NCI-H146 treated with DMSO at 0.1 percent for 48 hours (cell line): ENCODE data around the gene POMGNT2.

ENCODE experiments used
- DNase-seq: peaks from one replicate; lab custom pipeline; 2025; ENCODE audit not compliant: unreplicated experiment; lab: John Stamatoyannopoulos, UW

The POMGNT2 gene

DNA sequence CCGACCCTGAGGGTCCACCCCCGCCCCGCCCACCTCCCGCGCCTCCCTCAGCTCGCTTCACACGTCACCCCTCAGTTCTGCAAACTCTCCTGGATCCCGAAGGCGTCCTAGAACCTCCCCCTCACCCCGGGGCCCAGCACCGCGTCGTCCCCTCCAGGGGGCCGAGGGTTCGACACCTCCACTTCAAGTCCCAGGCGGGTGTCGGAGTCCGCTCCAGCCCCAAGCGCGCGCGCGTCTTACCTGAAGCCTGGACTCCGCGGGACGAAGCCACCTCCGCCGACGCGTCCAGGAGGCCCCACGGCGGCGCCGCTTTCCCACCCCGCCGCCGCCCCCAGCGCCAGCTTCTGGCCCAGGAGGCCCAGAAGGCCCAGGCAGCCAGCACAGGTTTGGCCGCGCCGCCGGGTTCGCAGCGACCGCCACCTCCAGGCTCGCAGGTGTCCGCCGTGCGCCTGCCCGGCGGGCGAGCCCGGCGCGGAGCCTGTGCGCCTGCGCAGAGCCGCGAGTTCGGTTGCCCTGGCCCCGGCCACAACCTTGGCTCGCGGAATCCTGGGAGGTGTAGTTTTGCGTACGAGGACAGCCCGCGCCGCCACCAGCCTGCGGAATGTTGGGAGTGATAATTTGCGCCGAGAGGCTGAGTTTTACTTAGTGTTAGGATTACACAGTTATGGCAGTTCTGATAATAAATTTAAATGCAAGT, at the start of gene POMGNT2:
Gene POMGNT2, minus strand, starts transcription at position 484 of the 697 bp plus-strand sequence. CDS start 24,648 bp downstream, outside the sequence.
- DNase-seq, result peak; percentile 48

DNA sequence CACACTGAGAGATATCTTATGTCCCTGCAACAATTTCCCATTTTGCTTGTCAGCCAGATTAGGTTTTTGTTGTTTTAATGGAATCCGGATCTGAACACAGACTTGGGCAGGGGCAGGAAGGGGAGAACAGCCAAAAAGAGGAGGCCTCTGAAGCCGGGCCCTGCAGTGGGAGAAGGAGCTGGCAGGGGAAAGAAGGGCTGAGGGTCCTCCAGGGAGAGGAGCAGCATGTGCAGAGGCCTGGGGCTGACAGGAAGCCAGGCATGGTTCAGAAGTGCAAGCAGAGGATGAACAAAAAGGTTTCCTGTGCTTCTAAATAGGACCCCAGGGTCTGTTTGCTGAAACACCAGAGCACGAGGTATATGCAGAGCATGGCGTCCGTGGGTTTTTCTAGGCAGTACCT, 49.1 kb upstream of the POMGNT2 start:
- no peak for DNase-seq

- no peak for DNase-seq
Observed at GRCh38 chr3:43153216-43154083, 47.6 kb upstream of the POMGNT2 start.

DNA sequence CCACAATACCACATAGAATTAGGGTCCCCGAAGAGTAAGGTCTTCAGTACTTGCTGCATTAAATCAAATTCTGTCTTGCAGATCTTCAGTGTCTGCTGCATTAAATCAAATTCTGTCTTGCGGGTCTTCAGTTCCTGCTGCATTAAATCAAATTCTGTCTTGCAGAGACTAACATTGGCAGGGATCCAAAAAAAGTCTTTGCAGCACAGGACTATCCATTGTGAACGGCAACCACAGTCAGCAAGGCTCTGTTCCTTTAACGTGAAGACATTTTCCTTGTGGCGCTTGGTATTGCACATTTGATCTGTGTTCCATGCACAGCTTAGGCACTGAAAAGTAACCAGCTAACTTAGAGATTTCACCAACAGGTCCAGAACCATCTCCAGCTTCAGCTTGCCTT, 46.8 kb upstream of the POMGNT2 start:
- no peak for DNase-seq

DNA sequence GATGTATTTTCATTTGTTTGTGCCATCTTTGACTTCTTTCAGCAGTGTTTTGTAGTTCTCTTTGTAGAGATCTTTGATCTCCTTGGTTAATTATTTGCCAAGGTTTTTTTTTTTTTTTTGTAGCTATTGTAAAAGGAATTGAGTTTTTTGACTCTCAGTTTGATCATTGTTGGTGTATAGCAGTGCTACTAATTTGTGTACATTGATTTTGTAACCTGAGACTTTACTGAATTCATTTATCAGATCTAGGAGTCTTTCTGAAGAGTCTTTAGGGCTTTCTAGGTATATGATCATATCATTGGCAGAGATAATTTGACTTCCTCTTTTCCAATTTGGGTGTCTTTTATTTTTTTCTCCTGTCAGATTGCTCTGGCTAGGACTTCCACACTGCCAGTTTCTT, 42.2 kb upstream of the POMGNT2 start:
- no peak for DNase-seq

DNA sequence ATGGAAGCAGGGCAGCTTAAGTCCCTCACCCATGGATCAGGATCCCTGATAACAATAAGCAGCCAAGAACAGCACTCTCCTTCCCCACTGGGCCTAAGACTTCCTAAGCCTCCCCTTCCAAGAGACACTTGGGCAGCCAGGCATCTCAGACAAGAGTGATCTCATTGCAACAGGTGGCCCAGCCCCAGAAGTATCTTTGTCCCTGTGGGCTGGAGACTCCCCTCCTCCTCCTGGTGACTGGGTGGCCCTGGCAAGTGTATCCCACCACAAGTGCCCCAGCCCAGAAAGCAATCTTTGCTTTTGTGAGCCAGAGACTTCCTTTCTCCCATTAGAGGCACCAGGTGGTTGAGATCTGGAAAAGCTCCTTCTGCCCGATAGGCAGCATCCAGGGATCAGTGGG, 40.7 kb upstream of the POMGNT2 start:
- no peak for DNase-seq

GRCh38 chr3:43144761-43145490, 39.0 kb upstream of the POMGNT2 start:
- DNase-seq, result no peak

GRCh38 chr3:43142472-43142871, 36.6 kb upstream of the POMGNT2 start:
- DNase-seq, result no peak

GRCh38 chr3:43138488-43139231, 32.8 kb upstream of the POMGNT2 start:
- no peak for DNase-seq

- no peak for DNase-seq
Observed at GRCh38 chr3:43132870-43133636, 27.2 kb upstream of the POMGNT2 start.

DNA sequence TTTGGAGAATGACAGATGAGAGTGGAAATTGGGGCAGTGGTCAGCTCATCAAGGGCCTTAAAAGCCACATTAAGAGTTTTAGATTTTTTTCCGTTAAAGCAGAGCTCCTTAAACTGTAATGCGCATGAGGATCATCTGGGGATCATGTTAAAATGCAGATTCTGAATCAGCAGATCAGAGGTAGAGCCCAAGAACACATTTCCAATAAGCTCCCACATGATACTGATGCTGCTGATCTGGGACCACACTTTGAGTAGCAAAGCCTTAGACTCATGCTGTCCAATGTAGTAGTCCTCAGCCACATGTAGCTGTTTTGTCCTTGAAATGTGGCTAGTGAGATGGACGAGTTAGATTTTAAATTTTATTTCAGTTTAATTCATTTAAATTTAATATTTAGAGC, 26.3 kb upstream of the POMGNT2 start:
- DNase-seq, result no peak

GRCh38 chr3:43128464-43128863, 22.6 kb upstream of the POMGNT2 start:
- DNase-seq, result no peak

DNA sequence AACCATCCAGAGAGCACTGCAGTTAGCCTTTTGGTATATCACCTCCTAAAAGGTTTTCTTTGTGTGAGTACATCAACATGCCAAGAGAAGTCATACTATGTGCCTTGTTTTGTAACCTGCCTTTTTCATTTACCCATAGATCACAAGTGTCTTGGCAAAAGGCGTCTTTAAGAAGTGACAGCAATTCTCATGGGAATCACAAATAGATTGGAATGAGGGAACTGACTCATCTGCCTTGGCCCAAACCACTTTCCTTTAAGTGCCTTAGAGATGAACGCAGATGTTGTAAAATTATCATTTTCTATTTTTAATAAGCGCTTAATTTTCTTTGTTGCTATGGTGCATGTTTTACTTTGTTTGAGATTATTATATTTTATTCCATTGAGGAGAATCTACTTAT, 20.7 kb upstream of the POMGNT2 start:
- no peak for DNase-seq

- DNase-seq, result no peak
Observed at GRCh38 chr3:43123895-43124294, 18.0 kb upstream of the POMGNT2 start.

DNA sequence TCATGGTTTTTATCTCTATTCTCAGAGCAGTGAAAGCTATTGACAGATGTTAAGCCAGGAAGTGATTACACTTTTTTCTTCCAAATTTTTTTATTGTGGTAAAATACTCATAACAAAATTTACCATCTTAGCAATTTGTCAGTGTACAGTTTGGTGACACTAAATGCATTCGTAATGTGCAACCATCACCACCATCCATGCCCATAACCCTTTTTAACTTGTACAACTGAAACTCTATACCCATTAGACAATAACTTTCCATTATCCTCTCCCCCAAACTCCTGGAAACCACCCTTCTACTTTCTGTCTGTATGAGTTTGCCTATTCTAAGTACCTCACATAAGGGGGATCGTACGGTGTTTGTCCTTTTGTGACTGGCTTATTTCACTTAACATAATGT, 15.1 kb upstream of the POMGNT2 start:
- DNase-seq, result no peak

- no peak for DNase-seq
Observed at GRCh38 chr3:43117257-43117656, 11.4 kb upstream of the POMGNT2 start.

DNA sequence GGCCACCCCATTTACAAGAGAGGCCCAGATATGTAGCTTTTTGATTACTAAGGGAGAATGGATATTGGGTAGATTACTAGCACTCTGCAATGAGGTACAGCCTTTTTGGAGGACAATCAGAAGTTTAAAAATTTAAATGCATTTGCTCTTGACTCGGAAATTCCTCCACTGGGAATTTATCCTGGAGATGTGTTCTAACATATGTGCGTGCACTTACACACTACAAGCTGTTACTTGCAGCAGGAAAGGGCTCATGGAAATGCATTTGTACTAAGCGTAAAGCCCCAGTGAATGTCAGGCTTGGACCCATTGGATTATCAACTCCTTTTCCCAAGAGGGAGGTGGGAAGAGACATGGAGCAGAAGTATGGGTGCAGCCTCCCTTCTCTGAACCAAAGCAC, 7.8 kb upstream of the POMGNT2 start:
- DNase-seq, result no peak

GRCh38 chr3:43106293-43106628, 382 bp upstream of the POMGNT2 start:
- no peak for DNase-seq

DNA sequence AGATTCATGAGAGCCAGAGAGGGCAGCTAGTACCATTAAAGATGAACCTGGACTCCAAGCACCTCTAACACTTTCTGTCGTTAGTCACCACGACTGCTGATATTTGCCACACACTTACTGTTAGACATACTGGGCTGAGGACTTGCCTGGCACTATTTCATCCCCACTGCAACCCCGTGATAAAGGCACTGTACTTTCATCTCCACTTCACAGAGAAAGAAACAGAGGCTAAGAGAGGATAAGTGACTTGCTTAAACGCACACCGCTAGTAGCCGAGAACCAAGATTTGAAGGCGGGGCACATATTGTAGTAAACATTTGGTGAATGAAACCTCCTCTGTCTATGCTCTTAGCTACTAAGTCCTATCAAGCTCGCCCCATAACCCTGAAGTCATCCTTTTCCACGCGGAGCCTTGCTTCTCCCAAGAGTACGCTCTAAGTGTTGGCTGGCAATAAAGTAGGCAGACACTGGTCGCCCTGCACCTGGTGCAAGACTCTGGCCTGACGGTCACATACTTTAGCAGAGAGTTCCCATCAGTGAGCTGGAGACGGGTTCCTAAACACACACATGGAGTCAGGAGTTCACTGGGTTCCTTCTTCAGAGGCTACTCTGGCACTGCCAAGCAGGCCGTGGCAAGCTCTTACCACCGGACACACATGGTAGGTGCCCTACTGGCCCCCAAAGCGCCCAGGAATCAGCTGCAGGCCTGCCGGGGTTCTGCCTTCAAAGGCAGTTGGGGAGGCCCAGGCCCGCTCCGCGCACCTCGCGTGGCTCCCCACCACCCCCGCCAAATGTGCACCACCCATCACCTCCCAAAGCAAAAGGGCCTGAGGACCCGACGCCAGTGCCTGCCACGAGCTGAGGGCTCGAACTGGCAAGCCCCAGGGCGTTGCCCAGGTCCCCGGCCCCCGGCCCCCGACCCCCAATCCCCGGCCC, 951 bp downstream of the POMGNT2 start:
- DNase-seq, result no peak
